Hepatocyte (in vitro differentiated cells): Measurements from ENCODE around the gene PDLIM1. TPM values are rescaled to one million over a fixed set of nuclear protein-coding genes. Genes with fewer than 3 reads are reported as not detected.

Experiments
- DNase-seq: peaks from one replicate; pipeline ENCODE4 v3.0.0-alpha.2; 2016; ENCODE audit warnings: low spot score
- H2AFZ ChIP-seq: fragments of 200-600 bp; sonication (generic); 2 replicates; pipeline ENCODE4 v1.6.0; 2016; ENCODE audit warnings: antibody characterized with exemption, mild to moderate bottlenecking
- H3K27ac ChIP-seq: fragments of 200-600 bp; sonication (generic); 2 replicates; pipeline ENCODE4 v1.5.1; 2016; ENCODE audit warnings: mild to moderate bottlenecking
- H3K27me3 ChIP-seq: fragments of 200-600 bp; sonication (generic); 2 replicates; pipeline ENCODE4 v1.6.1; 2016
- H3K36me3 ChIP-seq: fragments of 200-600 bp; sonication (generic); replicated peaks from 2 replicates; pipeline ENCODE4 v1.5.1; 2016; ENCODE audit warnings: low read depth; ENCODE audit not compliant: insufficient read depth
- H3K4me1 ChIP-seq: fragments of 200-600 bp; sonication (generic); 2 replicates; pipeline ENCODE4 v1.5.1; 2016; ENCODE audit warnings: mild to moderate bottlenecking, moderate library complexity; ENCODE audit not compliant: insufficient read depth
- H3K4me2 ChIP-seq: fragments of 200-600 bp; sonication (generic); 2 replicates; pipeline ENCODE4 v1.6.0; 2016
- H3K4me3 ChIP-seq: fragments of 200-600 bp; sonication (generic); 2 replicates; pipeline ENCODE4 v1.5.1; 2016; ENCODE audit warnings: mild to moderate bottlenecking
- H3K79me2 ChIP-seq: fragments of 200-600 bp; sonication (generic); 2 replicates; pipeline ENCODE4 v1.6.0; 2017; ENCODE audit warnings: mild to moderate bottlenecking
- H3K9me2 ChIP-seq: fragments of 200-600 bp; sonication (generic); replicated peaks from 2 replicates; pipeline ENCODE4 v1.6.0; 2017; ENCODE audit warnings: mild to moderate bottlenecking; ENCODE audit not compliant: insufficient read depth
- H3K9me3 ChIP-seq: fragments of 200-600 bp; sonication (generic); 2 replicates; pipeline ENCODE4 v1.5.1; 2016; ENCODE audit warnings: low read depth, mild to moderate bottlenecking
- H4K20me1 ChIP-seq: fragments of 200-600 bp; sonication (generic); 2 replicates; pipeline ENCODE4 v1.6.0; 2016; ENCODE audit warnings: mild to moderate bottlenecking; ENCODE audit not compliant: insufficient read depth, poor library complexity, severe bottlenecking
- EZH2 ChIP-seq: fragments of 200-600 bp; sonication (generic); IDR thresholded peaks from 2 replicates; pipeline ENCODE4 v1.6.1; 2016; ENCODE audit warnings: antibody characterized with exemption, mild to moderate bottlenecking, borderline replicate concordance
- EZH2phosphoT487 ChIP-seq: fragments of 200-600 bp; sonication (generic); IDR thresholded peaks from one replicate; pipeline ENCODE4 v1.6.1; 2018; ENCODE audit warnings: antibody characterized with exemption, mild to moderate bottlenecking, low read depth, moderate library complexity; ENCODE audit not compliant: unreplicated experiment, severe bottlenecking
- WGBS: methylation state at CpG from one replicate; pipeline ENCODE4 v1.1.6; 2016; ENCODE audit warnings: low lambda C conversion rate; ENCODE audit errors: missing lambda C conversion rate; 5-methylcytosine and 5-hydroxymethylcytosine counted together
- polyA plus RNA-seq: library from polyadenylated mRNA; unstranded; fragments of >200 nt; fragmentation: Nextera tagmentation; extraction: Ambion mirVana; gene quantifications from 2 replicates; pipeline ENCODE4 v1.2.1, GENCODE V29; 2016
- total RNA-seq: library from RNA; depleted of rRNA; stranded (reverse); fragments of >200 nt; gene quantifications from 2 replicates; pipeline ENCODE4 v1.2.3, GENCODE V29; 2014
- TF ChIP-seq, protein P1 (sequence below): fragments of 200-600 bp; sonication (generic); IDR thresholded peaks from 2 replicates; pipeline ENCODE4 v1.5.1; 2016; ENCODE audit warnings: antibody characterized with exemption, mild to moderate bottlenecking; ENCODE audit not compliant: poor library complexity

Gene PDLIM1
- total and polyA plus RNA-seq, 2 experiments from 2014 or later = 58.2 to 176 TPM

DNA sequence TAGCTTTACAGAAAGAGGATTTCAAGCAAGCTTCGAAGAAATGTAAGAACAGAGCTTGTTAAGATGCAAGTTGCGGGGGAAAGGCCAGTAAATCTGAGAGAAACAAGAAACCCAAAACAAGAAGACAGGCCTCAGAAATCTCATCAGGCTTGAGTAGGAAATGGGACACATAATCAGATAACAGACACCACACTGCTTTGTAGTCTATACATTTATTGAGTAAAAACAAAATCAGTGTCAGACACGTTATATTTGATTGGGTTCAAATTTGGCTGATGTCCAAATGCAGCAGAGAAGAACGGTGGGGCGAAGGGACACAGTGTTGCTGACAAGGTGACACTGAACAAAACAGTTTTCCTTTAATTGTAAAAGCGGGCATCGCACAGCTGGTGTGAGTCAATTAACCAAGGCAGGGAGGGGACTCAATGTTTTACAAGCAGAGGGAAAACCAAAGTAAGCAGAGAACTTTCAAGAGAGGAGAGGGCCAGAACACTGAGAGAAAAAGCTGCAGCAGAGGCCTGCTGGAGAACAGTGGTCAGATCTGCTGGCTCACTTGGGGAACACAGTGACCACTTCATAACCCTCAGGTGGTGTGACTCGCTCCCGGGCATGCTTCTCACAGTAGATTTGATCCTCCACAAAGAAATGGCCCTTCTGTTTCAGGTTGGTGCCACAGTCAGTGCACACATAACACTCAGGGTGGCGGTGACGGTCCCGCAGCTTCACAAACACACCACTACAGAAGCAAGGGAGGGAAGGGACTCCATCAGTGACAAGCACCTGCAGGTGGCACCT is 53.2 kb downstream of the PDLIM1 start:
- Histone ChIP-seq H3K79me2 (peaks cover under 1% of the 10 kb centered on the region), H4K20me1 (no peaks in the 10 kb centered on the region), H3K9me2 (no peaks in the 10 kb centered on the region), H3K36me3 (no peaks in the 10 kb centered on the region), H3K4me1 (no peaks in the 10 kb centered on the region), H3K4me2 (no peak overlapping the region), H3K27ac (no peak overlapping the region), H3K27me3 (no peaks in the 10 kb centered on the region), H2AFZ (no peak overlapping the region), H3K9me3 (no peaks in the 10 kb centered on the region), H3K4me3 (no peak overlapping the region)
- WGBS = 81% methylated on average over 12 of the region's 12 CpGs
- TF ChIP-seq, protein P1, sequence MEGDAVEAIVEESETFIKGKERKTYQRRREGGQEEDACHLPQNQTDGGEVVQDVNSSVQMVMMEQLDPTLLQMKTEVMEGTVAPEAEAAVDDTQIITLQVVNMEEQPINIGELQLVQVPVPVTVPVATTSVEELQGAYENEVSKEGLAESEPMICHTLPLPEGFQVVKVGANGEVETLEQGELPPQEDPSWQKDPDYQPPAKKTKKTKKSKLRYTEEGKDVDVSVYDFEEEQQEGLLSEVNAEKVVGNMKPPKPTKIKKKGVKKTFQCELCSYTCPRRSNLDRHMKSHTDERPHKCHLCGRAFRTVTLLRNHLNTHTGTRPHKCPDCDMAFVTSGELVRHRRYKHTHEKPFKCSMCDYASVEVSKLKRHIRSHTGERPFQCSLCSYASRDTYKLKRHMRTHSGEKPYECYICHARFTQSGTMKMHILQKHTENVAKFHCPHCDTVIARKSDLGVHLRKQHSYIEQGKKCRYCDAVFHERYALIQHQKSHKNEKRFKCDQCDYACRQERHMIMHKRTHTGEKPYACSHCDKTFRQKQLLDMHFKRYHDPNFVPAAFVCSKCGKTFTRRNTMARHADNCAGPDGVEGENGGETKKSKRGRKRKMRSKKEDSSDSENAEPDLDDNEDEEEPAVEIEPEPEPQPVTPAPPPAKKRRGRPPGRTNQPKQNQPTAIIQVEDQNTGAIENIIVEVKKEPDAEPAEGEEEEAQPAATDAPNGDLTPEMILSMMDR = no peak
- TF ChIP-seq EZH2phosphoT487 (no peak), EZH2 (no peak)
- DNase-seq = no peak

DNA sequence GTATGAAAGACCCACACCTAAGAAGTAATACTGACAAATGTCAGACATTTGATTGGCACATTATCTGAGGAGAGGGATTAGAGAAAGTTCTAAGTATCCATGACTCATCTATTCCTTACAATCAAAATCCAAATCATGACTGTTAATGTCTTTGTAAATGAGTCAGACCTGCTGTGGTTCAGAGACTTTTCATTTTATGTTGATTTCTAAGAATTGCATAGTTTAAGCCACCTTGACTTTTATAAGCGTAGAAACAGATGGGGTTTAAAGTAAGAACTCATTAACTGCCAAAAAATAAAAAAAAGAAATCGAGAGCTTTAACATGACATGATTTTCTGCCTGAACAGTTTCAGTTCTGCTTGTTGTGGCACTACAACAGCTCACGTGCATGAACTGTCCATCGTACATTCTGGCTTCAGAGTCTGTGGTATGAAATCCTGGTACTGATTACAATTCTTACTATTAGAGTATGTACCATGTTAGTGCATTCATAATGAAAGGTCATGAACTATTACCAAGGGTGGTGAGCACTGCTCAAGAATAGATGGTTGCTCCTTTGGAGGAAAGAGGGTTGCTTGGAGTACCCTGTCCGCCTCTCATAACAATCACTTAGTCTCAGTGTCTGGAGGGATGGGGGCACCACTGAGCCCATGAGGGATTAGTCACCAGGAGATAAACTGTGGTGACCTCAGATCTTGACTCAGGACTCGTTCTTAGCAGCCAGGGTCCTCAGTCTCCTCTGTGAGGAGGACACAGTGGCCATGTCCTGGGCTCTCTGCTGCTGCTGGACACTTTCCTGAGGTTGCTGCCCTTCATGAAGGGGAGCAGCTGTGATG is 54.5 kb downstream of the PDLIM1 start:
- Histone ChIP-seq H3K4me3 (no peak overlapping the region), H3K79me2 (no peaks in the 10 kb centered on the region), H3K36me3 (no peaks in the 10 kb centered on the region), H3K27me3 (no peaks in the 10 kb centered on the region), H4K20me1 (no peaks in the 10 kb centered on the region), H3K4me1 (no peaks in the 10 kb centered on the region), H3K9me2 (no peaks in the 10 kb centered on the region), H2AFZ (no peak overlapping the region), H3K9me3 (no peaks in the 10 kb centered on the region), H3K4me2 (no peak overlapping the region), H3K27ac (no peak overlapping the region)
- TF ChIP-seq EZH2phosphoT487 (no peak), EZH2 (no peak)
- TF ChIP-seq, protein P1 = no peak
- no peak for DNase-seq
- WGBS = 78% methylated on average over 6 of the region's 6 CpGs

- no peaks in the 10 kb centered on the region for H3K4me1 ChIP-seq
- H3K4me3 ChIP-seq = no peak overlapping the region
- H3K9me3 ChIP-seq = no peaks in the 10 kb centered on the region
- H2AFZ ChIP-seq = no peak overlapping the region
- H3K79me2 ChIP-seq = no peaks in the 10 kb centered on the region
- WGBS = 85% methylated on average over 3 of the region's 3 CpGs
- H3K4me2 ChIP-seq = no peak overlapping the region
- no peak for DNase-seq
- no peaks in the 10 kb centered on the region for H3K27me3 ChIP-seq
- TF ChIP-seq, protein P1 = no peak
- TF ChIP-seq EZH2 (no peak), EZH2phosphoT487 (no peak)
- no peaks in the 10 kb centered on the region for H4K20me1 ChIP-seq
- no peaks in the 10 kb centered on the region for H3K9me2 ChIP-seq
- no peaks in the 10 kb centered on the region for H3K36me3 ChIP-seq
- no peak overlapping the region for H3K27ac ChIP-seq
Observed at GRCh38 chr10:95235676-95236067, 55.1 kb downstream of the PDLIM1 start.
